Cardiac septum (tissue), 1 donor: ENCODE data around the gene GSG1L. TPM values are rescaled to one million over a fixed set of nuclear protein-coding genes. Genes with fewer than 3 reads are reported as not detected.

Experiments
- DNase-seq: peaks from one replicate; pipeline ENCODE4 v3.0.0-alpha.2; 2020; ENCODE audit warnings: low spot score
- intact Hi-C: fragments of 100-400 bp; cut with DNase I; formaldehyde crosslinking; loops from one replicate; pipeline ENCODE4 v1.14.0; 2022
- total RNA-seq: library from RNA; stranded (reverse); fragmentation: NEBNext Ultra II Directional; extraction: Animal tissue kit (Norgen Biotek cat#: 25700); gene quantifications from one replicate; pipeline ENCODE4 v1.2.1, GENCODE V29; 2021
- donor health status: DM: no; HTN: no; CAD: no.

Gene GSG1L
- total RNA-seq, 1 donor from 2014 or later = 8.0 TPM

GRCh38 chr16:27816561-27816960 is 247.0 kb downstream of the GSG1L start:
- DNase-seq = peak; percentile 15
- intact Hi-C loops = no loop called here

GRCh38 chr16:27813591-27813990 is 249.9 kb downstream of the GSG1L start:
- peak; percentile 17 for DNase-seq
- intact Hi-C loops = no loop called here

- peak; percentile 24 for DNase-seq
- intact Hi-C loops = no loop called here
Observed at GRCh38 chr16:27811881-27812280, 251.6 kb downstream of the GSG1L start.

- no peak for DNase-seq
- intact Hi-C loops = no loop called here
Observed at GRCh38 chr16:27806986-27807385, 256.5 kb downstream of the GSG1L start.

GRCh38 chr16:27806388-27806787 is 257.1 kb downstream of the GSG1L start:
- intact Hi-C loops = no loop called here
- no peak for DNase-seq

GRCh38 chr16:27805828-27806351 is 257.6 kb downstream of the GSG1L start:
- intact Hi-C loops = no loop called here
- DNase-seq = no peak

- intact Hi-C loops = no loop called here
Observed at GRCh38 chr16:27803775-27804549, 259.6 kb downstream of the GSG1L start.

GRCh38 chr16:27802664-27803439 is 260.7 kb downstream of the GSG1L start:
- intact Hi-C loops = no loop called here
- no peak for DNase-seq

More at GRCh38 chr16:27803775-27804549, 259.6 kb downstream of the GSG1L start:
- no peak for DNase-seq

- DNase-seq = no peak
- intact Hi-C loops = no loop called here
Observed at GRCh38 chr16:27801289-27801945, 262.1 kb downstream of the GSG1L start.

GRCh38 chr16:27800817-27801216 is 262.7 kb downstream of the GSG1L start:
- no peak for DNase-seq
- intact Hi-C loops = no loop called here

GRCh38 chr16:27799896-27800295 is 263.6 kb downstream of the GSG1L start:
- no peak for DNase-seq
- intact Hi-C loops = no loop called here

- intact Hi-C loops = no loop called here
- no peak for DNase-seq
Observed at GRCh38 chr16:27798241-27798640, 265.3 kb downstream of the GSG1L start.

GRCh38 chr16:27795992-27796614 is 267.4 kb downstream of the GSG1L start:
- intact Hi-C loops = no loop called here
- DNase-seq = no peak

- no peak for DNase-seq
Observed at GRCh38 chr16:27793249-27793622, 270.3 kb downstream of the GSG1L start.

GRCh38 chr16:27792486-27793248 is 270.8 kb downstream of the GSG1L start:
- DNase-seq = no peak
- intact Hi-C loops = no loop called here

More at GRCh38 chr16:27793249-27793622, 270.3 kb downstream of the GSG1L start:
- intact Hi-C loops = no loop called here

- no peak for DNase-seq
- intact Hi-C loops = no loop called here
Observed at GRCh38 chr16:27791404-27791719, 272.2 kb downstream of the GSG1L start.

GRCh38 chr16:27790546-27791403 is 272.7 kb downstream of the GSG1L start:
- DNase-seq = no peak
- intact Hi-C loops = no loop called here

GRCh38 chr16:27789595-27790241 is 273.8 kb downstream of the GSG1L start:
- DNase-seq = no peak
- intact Hi-C loops = no loop called here
